ENCODE data around the gene FAM81A.
"Not testable (repeated sequence)": the region's sequence is repeated elsewhere in the genome, so short reads cannot be mapped to it uniquely, and the experiment has no call there.

FAM81A gene

DNA sequence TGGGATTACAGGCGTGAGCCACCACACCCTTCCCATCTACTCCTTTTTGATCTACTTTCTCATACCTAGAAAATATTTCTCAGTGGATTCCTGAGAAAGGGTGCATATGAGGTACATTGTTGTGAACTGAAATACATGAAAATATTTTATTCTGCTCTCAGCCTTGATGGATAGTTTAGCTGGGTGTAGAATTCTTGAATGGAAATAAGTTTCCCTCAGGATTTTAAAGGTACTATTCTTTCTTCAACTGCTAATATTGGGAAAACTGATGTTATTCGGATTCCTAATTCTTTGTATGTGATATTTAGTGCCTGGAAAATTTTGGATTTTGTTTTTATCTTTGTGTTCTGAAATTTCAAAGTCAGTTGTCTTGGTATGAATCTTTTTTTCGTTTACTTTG is 9.1 kb upstream of the FAM81A start:
- DNase-seq: not testable (repeated sequence)

- no peak for DNase-seq
Measured at GRCh38 chr15:59432389-59432788, 5.6 kb upstream of the FAM81A start.

GRCh38 chr15:59434481-59434880 is 3.5 kb upstream of the FAM81A start:
- DNase-seq: no peak

GRCh38 chr15:59436774-59437141 is 1.2 kb upstream of the FAM81A start:
- DNase-seq: no peak

DNA sequence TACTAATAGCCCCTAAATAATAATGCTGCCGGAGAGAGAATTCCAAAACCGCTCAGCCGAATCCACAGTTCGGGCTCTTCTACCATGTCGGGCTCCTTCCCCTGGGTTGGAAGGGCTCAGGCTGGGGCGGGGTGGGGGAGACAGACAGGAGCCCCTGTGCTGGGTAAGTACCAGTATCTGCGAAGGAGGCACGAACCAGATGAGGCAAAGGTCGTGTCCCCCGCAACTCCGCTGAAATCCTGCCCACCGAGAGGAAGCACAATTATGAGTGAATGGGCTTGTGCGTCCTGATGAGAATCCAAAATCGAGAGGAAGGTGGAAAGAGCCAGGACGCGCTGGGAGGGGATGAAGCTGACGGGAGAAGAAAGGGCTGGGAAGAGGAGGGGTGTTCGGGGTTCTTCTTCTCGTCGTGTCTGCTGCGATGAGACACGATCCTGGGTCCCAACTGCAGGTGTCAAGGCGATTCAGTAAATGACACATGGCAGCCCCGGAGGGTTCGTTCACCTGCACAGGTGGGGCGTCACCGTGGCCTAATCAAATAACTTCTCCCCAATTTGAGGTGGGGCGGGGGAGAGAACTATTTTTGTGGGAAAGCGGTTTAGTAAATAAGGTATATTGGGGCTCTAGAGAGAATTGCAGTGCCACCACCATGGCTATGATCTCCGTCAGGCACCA is 707 bp upstream of the FAM81A start:
- DNase-seq: no peak

- no peak for DNase-seq
Measured at GRCh38 chr15:59438625-59439290, 772 bp downstream of the FAM81A start.

DNA sequence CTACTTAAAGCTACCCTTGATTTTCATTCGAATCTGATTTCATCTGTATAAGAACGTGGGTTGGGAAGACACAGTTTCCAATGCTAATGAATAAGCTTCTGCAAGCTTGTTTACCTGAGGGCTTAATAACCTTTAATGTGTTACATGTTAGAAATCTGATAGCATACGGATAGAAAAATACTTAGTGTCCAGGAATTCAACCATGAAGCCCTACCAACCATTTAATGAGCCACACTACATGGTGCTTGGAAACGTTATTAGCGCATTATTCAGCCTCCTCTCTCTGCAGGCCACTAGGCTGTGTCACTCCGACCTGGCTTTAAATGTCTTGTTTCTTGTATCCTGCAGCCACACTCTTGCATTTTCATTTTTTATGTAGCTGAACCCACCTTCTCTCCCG is 1.6 kb downstream of the FAM81A start:
- DNase-seq: no peak

- DNase-seq: no peak
Measured at GRCh38 chr15:59443341-59444072, 5.5 kb downstream of the FAM81A start.

GRCh38 chr15:59444081-59444835 is 6.3 kb downstream of the FAM81A start:
- no peak for DNase-seq

GRCh38 chr15:59444980-59445545 is 7.1 kb downstream of the FAM81A start:
- no peak for DNase-seq

DNA sequence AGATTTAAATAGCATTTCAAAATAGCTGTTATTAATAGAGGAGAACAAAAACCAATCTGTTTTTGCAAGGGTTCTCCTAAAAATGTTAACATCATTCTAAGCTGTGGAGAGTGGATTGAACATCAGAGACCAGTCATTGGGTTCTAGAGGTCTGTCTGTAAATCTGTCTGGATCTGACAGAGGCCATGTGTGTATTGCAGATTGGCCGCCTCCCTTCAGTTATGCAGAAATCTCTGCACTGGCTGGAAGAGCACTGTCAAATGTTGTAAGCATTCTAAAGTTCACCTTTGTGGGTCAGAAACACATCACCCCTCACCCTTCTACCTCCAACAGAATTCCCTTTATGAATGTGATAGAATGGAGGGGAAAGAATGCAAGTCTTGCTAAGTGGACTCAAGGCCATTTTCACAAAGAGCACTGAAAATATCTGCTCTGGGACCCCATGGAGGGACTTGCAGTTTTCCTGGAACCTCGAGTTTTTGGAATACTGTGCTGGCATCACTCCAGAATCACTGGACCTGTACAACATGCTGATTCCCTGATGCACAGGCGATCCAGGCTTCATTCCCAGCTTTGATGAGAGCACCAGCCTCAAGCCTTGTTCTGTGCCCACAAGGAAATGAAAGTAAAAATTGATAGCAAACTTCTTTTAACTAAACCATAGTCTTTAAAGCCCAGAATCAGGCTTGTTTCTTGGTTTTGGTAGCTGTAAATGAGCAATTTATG is 8.4 kb downstream of the FAM81A start:
- DNase-seq: no peak

GRCh38 chr15:59447367-59447766 is 9.4 kb downstream of the FAM81A start:
- DNase-seq: peak; percentile 71

GRCh38 chr15:59448871-59449270 is 10.9 kb downstream of the FAM81A start:
- no peak for DNase-seq

DNA sequence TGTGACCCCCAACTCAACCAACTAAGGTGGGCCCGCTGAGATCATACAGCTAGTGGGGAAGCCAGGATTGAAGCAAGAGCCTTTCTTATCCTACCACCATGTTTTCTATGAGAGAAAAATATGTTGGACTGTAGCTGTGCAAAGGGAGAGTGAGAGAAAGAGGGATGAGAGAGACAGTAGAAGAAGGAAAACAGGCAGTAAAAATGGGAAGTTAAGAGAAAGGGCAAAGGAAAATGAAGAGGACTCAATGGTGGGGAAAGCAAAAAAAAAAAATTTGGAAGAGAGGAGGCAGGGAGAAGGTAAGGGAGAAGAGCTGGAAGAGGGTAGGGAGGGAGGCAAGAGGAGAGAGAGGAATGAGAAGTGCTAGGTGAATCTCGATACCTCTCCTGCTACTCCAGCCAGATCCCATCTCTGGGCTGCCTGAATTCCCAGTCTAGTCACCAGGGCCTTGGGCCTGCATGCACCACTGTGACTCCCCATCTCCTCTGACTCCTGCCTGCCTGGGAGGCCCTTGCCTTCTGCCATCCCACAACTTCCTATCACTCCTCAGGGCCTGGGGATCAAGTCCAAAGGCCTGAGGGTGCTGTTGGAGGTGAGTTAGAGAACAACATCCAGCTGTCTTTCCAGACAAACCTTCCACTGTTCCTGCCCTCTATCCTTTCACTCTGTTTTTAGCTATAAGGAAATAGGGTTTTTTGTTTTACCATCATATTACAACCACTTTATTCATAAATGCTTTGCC is 15.7 kb downstream of the FAM81A start:
- no peak for DNase-seq

DNA sequence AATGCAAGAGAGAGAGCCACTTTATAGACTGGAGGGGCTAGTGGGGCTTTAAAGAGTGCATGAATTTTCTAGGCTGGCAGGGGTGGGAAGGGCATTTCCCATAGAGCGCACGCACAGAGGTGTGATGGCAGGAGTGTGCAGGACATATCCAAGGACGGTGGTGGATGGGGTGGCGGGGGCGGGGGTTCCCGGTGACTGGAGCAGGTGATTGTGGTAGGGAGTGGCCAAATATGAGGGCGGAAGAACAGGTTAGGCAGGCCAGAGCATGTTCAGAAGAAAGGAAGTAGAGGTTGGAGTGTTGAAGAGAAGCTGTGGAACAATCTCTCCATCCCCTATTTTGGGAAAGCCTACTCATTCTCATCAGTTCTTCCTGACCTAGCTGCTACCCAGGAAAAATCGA is 18.1 kb downstream of the FAM81A start:
- DNase-seq: no peak

DNA sequence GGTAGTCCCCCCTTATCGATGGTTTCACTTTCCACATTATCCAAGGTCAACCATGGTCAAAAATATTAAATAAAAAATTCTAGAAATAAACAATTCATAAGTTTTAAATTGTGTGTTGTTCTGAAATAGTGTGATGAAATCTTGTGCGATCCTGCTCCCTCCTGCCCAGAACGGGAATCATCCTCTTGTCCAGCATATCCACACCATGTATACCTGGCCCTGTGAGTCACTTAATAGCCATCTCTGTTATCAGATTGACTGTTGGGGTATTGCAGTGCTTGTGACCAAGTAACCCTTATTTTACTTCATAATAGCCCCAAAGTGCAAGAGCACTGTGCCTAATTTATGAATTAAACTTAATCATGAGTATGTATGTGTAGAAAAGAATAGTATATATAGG is 19.1 kb downstream of the FAM81A start:
- DNase-seq: no peak

- no peak for DNase-seq
Measured at GRCh38 chr15:59461521-59461920, 23.5 kb downstream of the FAM81A start.

GRCh38 chr15:59473226-59473625 is 35.2 kb downstream of the FAM81A start:
- no peak for DNase-seq

- not testable (repeated sequence) for DNase-seq
Measured at GRCh38 chr15:59475161-59475560, 37.2 kb downstream of the FAM81A start.

DNA sequence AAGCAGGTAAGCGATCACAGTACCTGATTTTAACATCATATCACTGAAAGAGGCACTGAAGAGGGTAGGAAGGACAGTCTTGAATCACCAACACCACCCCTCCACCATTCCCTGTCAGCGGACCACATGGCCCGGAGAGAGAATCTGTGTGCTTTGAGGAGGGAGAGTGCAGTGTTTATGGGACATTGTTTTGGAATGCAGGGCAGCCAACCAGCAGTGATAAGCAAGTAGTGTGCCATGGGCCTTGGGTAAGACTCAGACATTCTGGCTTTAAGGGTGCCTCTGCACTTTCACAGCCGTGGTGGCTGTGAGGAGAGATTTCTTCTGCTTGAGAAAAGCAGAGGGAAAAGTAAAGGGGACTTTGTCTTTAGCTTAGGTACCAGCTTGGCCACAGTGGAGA is 46.4 kb downstream of the FAM81A start:
- DNase-seq: no peak

- DNase-seq: no peak
Measured at GRCh38 chr15:59485036-59485435, 47.0 kb downstream of the FAM81A start.

- not testable (repeated sequence) for DNase-seq
Measured at GRCh38 chr15:59489485-59489884, 51.5 kb downstream of the FAM81A start.
